Measurements from ENCODE around the gene CAB39. TPM values are rescaled to one million over a fixed set of nuclear protein-coding genes. Genes with fewer than 3 reads are reported as not detected.

Gene CAB39
- total and polyA plus RNA-seq, 8 donors: 9.9 to 41.6 (median 21.0) TPM

DNA sequence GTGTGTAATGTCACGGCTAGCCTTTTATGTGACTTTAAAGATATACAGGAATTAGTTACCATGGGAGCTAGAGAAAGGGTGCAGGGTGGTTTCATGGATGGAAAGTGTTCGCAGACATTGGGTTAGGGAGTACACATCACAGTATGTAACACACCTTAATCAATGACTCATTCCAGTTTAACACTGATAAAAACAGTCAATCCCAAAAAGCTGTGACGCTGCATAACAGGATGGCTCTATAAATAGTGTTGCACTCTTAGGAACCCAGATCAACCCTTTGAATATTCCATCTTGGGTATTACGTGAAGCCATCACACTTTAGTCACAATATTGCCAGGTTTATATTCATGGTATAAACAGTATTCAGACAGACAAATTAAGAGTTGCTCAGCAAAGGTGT is 33.6 kb downstream of the CAB39 start:
- intact Hi-C loops (cut with DNase I): no loop called here
- H3K4me1 ChIP-seq: peaks cover 0 to 7% (median 0%) of the 10 kb centered on the region in 3 donors
- FAIRE-seq: no peak

GRCh38 chr2:230748087-230748486 is 35.4 kb downstream of the CAB39 start:
- no peak for ATAC-seq

More for the DNA sequence above, 33.6 kb downstream of the CAB39 start:
- TF ChIP-seq CTCF (IDR thresholded peaks at IDR 0.05): no peak
- DNase-seq (no peak), ATAC-seq (no peak)
- Histone ChIP-seq H3K27me3 (no peaks in the 10 kb centered on the region), H3K4me3 (no peak overlapping the region), H3K27ac (no peak overlapping the region), H3K9me3 (no peaks in the 10 kb centered on the region), H3K36me3 (no peaks in the 10 kb centered on the region)
- WGBS, 2 donors: 84% methylated on average over 4 of the region's 4 CpGs

DNA sequence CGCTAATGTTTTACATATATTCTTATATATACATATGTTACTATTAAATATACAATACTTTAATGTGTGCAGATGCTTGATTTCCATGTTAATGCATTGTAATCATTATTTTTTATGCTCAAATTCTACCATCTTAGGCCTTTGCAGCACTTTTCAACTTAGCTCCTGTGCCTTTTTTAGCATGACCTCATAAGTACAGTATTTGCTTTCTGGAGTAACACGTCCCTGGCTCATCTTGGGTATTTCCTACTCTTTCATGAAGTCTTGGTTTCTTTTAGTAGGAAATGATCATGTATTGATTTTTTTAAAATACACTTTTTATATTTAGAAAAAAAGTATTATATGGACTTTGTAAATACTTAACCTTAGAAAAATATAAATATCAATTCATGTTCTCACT is 36.5 kb downstream of the CAB39 start:
- intact Hi-C loops (cut with DNase I): no loop called here

More at GRCh38 chr2:230748087-230748486, 35.4 kb downstream of the CAB39 start:
- no peak overlapping the region for H3K4me3 ChIP-seq
- no peak for TF ChIP-seq CTCF (IDR thresholded peaks at IDR 0.05)
- intact Hi-C loops (cut with DNase I): no loop called here
- no peaks in the 10 kb centered on the region for H3K9me3 ChIP-seq
- H3K27me3 ChIP-seq: no peaks in the 10 kb centered on the region
- WGBS, 2 donors: 70 to 98% methylated on average over 2 of the region's 2 CpGs
- no peak overlapping the region for H3K27ac ChIP-seq
- H3K4me1 ChIP-seq: peaks cover 0 to 7% (median 0%) of the 10 kb centered on the region in 3 donors
- DNase-seq: no peak
- H3K36me3 ChIP-seq: no peaks in the 10 kb centered on the region
- FAIRE-seq: no peak

DNA sequence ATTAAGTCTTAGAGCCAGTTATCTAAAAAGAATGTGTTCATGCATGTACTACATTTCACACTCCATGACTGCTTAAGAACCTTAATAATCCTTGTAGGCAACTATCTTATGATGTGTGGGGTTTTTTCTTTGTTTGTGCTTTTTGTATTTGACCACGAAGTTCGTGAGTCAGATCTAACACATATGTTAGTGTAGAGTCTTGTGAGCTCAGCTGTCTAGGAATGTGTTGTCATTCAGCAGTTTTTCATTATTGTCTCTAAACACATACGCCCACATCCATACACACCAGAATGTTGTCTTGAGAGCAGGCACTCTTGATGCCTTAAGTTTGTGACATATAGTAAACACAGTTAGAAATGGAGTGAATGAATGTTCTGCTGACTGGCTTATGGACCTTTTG is 38.4 kb downstream of the CAB39 start:
- Histone ChIP-seq H3K27ac (no peak overlapping the region), H3K4me3 (no peak overlapping the region), H3K9me3 (no peaks in the 10 kb centered on the region), H3K4me1 (peaks cover 0 to 12% (median 2%) of the 10 kb centered on the region in 3 donors), H3K36me3 (no peaks in the 10 kb centered on the region), H3K27me3 (no peaks in the 10 kb centered on the region)
- FAIRE-seq: no peak
- intact Hi-C loops (cut with DNase I): no loop called here
- DNase-seq: no peak
- TF ChIP-seq CTCF (IDR thresholded peaks at IDR 0.05): no peak
- WGBS, 2 donors: 71 to 83% methylated on average over 3 of the region's 3 CpGs
- peak in 1 of 4 donors; percentile 19 for ATAC-seq

More for the DNA sequence above, 36.5 kb downstream of the CAB39 start:
- no peaks in the 10 kb centered on the region for H3K9me3 ChIP-seq
- 76 to 78% methylated on average over 2 of the region's 2 CpGs for WGBS, 2 donors
- H3K27me3 ChIP-seq: no peaks in the 10 kb centered on the region
- TF ChIP-seq CTCF (IDR thresholded peaks at IDR 0.05): no peak
- H3K36me3 ChIP-seq: no peaks in the 10 kb centered on the region
- peaks cover 0 to 7% (median 0%) of the 10 kb centered on the region in 3 donors for H3K4me1 ChIP-seq
- ATAC-seq (peak in 1 of 4 donors; percentile 46), FAIRE-seq (no peak), DNase-seq (no peak)
- no peak overlapping the region for H3K27ac ChIP-seq
- no peak overlapping the region for H3K4me3 ChIP-seq

DNA sequence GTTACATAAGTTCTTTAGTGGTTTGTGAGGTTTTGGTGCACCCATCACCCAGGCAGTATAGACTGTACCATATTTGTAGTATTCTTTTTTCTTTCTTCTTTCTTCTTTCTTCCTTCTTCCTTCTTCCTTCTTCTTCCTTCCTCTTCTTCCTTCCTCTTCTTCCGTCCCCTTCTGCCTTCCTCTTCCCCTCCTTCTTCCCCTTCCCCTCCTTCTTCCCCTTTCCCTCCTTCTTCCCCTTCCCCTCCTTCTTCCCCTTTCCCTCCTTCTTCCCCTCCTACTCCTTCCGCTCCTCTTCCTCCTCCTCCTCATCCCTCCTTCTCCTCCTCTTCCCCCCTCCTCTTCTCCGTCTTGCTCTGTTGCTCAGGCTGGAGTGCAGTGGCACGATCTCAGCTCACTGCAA is 41.6 kb downstream of the CAB39 start:
- no peak overlapping the region for H3K27ac ChIP-seq
- peaks cover 0 to 19% (median 4%) of the 10 kb centered on the region in 3 donors for H3K4me1 ChIP-seq
- H3K4me3 ChIP-seq: no peak overlapping the region
- FAIRE-seq: no peak
- ATAC-seq: no peak
- H3K27me3 ChIP-seq: no peaks in the 10 kb centered on the region
- WGBS, 2 donors: 92 to 95% methylated on average over 4 of the region's 4 CpGs
- no peaks in the 10 kb centered on the region for H3K9me3 ChIP-seq
- H3K36me3 ChIP-seq: no peaks in the 10 kb centered on the region
- DNase-seq: no peak
- intact Hi-C loops (cut with DNase I): no loop called here
- no peak for TF ChIP-seq CTCF (IDR thresholded peaks at IDR 0.05)
